Immature natural killer cell (primary cell): Measurements from ENCODE around the gene ESPN. TPM values are rescaled to one million over a fixed set of nuclear protein-coding genes. Genes with fewer than 3 reads are reported as not detected.
"Not testable (repeated sequence)": the region's sequence is repeated elsewhere in the genome, so short reads cannot be mapped to it uniquely, and the experiment has no call there.

Experiments used
- DNase-seq, 3 donors: peaks; one replicate each; pipeline ENCODE4 v3.0.0; 2022; ENCODE audit warnings: mixed read lengths in 1 of 3
- H3K27ac Mint-ChIP-seq, 6 donors: one replicate each; pipeline ENCODE4 v1.8.0; 2020; ENCODE audit warnings: mixed read lengths in 6 of 6, mild to moderate bottlenecking in 5 of 6, inconsistent platforms in 4 of 6, moderate library complexity in 3 of 6
- H3K27me3 Mint-ChIP-seq, 3 donors: one replicate each; pipeline ENCODE4 v1.8.0; 2020 to 2021; ENCODE audit warnings: low read depth in 3 of 3, mild to moderate bottlenecking in 3 of 3, mixed read lengths in 3 of 3, moderate library complexity in 3 of 3, inconsistent platforms in 1 of 3
- H3K36me3 Mint-ChIP-seq, 3 donors: one replicate each; pipeline ENCODE4 v1.8.0; 2020; ENCODE audit warnings: mixed read lengths in 3 of 3, inconsistent platforms in 2 of 3, mild to moderate bottlenecking in 2 of 3
- H3K4me1 Mint-ChIP-seq, 2 donors: one replicate each; pipeline ENCODE4 v1.8.0; 2020; ENCODE audit warnings: inconsistent platforms in 2 of 2, mild to moderate bottlenecking in 2 of 2, mixed read lengths in 2 of 2, moderate library complexity in 1 of 2
- H3K4me3 Mint-ChIP-seq, 5 donors: one replicate each; pipeline ENCODE4 v1.8.0; 2020; ENCODE audit warnings: mild to moderate bottlenecking in 5 of 5, mixed read lengths in 5 of 5, inconsistent platforms in 3 of 5, moderate library complexity in 3 of 5
- H3K9me3 Mint-ChIP-seq, 6 donors: one replicate each; pipeline ENCODE4 v1.8.0; 2020; ENCODE audit warnings: mild to moderate bottlenecking in 6 of 6, mixed read lengths in 6 of 6, inconsistent platforms in 4 of 6, moderate library complexity in 3 of 6
- polyA plus RNA-seq, 3 donors: library from polyadenylated mRNA; unstranded; fragments of 300-500 nt; fragmentation: Illumina TruSeq; gene quantifications; one replicate each; pipeline ENCODE4 v1.2.3, GENCODE V29; 2021

The ESPN gene
- polyA plus RNA-seq, 3 donors from 2014 or later = not detected

- peaks cover 7 to 10% of the 10 kb centered on the region in 2 donors for H3K4me1 Mint-ChIP-seq
- no peak overlapping the region for H3K4me3 Mint-ChIP-seq
- H3K9me3 Mint-ChIP-seq = peaks cover 0 to 2% (median 0%) of the 10 kb centered on the region in 6 donors
- H3K27ac Mint-ChIP-seq = no peak overlapping the region
- peaks cover 6 to 13% (median 6%) of the 10 kb centered on the region in 3 donors for H3K27me3 Mint-ChIP-seq
- H3K36me3 Mint-ChIP-seq = no peaks in the 10 kb centered on the region
- DNase-seq = no peak
Observed at GRCh38 chr1:6426277-6426971, 1.8 kb downstream of the ESPN start.

DNA sequence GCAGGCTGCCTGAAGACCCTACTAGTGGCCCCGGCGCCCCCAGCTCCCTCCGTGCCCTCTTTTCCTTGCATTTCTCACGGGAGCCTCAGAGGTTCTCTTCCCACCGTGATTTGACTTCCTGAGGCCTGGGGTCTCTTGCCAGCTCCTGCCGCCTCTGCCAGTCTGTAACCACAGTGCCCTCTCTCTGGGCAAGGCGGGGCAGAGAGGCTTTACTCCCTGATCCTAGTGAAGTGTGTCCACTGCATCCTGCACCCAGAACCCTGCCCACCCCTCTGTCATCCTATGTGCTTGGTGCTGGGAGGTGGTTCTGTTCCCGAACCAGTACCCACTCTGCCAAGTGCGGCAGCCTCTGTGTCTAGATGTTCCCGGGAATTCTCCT lies 2.4 kb downstream of the ESPN start:
- Mint-ChIP-seq H3K27me3 (peaks cover 5 to 9% (median 6%) of the 10 kb centered on the region in 3 donors), H3K27ac (peak overlapping the region in 1 of 6 donors; percentile 51), H3K36me3 (no peaks in the 10 kb centered on the region), H3K9me3 (peaks cover 0 to 2% (median 0%) of the 10 kb centered on the region in 6 donors), H3K4me1 (peaks cover 7 to 9% of the 10 kb centered on the region in 2 donors), H3K4me3 (no peak overlapping the region)
- no peak for DNase-seq

DNA sequence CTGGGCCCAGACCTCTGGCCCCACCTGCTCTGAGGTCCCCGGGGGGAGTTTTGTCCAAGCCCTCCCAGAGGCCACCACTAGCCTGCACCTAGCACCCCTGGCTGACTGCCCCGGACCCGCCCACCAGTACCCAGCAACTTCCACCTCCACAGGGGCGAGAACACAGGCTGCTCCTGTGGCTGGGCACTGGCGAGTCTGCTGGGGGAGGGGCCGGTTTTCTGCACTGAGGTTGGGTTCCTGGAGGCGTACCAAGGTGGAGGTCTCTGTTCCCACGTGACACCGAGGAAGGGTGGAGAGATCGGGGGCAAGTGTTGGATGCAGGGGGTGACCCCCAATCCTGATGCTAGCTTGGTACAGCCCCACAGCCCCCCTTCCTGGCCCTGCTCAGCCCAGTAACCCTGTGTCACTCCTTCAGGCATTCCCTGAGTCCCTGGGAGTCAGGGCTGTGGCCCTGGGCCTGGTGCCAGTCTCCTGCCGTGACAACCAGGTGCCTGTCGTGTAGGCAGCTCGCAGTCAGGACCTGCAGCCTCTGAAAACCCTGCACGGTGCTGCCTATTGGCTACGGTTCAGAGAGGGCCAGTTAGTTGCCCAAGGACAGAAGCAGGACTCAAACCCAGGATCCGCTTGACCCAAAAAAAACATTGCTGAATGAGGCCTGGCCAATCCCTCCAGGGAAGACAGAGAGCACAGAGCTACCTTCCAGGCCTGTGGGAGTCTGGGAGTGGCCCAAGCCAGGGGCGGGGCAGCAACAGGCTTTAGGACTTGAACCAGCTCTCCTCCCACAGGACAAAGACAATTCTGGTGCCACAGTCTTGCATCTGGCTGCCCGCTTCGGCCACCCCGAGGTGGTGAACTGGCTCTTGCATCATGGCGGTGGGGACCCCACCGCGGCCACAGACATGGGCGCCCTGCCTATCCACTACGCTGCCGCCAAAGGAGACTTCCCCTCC lies 3.1 kb downstream of the ESPN start:
- Mint-ChIP-seq H3K4me3 (no peak overlapping the region), H3K4me1 (peaks cover 7 to 9% of the 10 kb centered on the region in 2 donors), H3K27ac (no peak overlapping the region), H3K36me3 (no peaks in the 10 kb centered on the region), H3K9me3 (peaks cover 0 to 1% (median 0%) of the 10 kb centered on the region in 6 donors), H3K27me3 (peaks cover 4 to 7% (median 4%) of the 10 kb centered on the region in 3 donors)
- no peak for DNase-seq

DNA sequence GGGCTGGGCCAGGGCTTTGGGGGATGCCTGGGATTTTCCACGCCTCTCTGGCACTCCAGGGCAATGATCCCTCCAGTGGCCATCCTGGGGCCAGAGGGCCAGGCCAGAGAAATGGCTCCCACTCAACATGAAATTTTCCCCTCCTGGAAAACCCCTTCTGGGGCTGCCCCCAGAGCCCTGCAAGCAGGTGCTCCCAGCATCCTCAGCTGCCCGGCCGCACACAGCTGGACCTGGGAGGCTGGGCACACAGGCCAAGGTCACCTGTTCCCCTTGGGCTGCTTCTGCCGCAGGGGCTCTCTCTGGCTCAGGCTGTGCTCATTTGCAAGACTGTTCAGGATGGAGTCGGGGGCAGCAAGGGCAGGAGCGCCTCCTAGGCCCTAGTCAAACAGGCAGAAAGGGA lies 3.9 kb downstream of the ESPN start:
- not testable (repeated sequence) for H3K27me3 Mint-ChIP-seq, H3K27ac Mint-ChIP-seq, H3K36me3 Mint-ChIP-seq, H3K4me1 Mint-ChIP-seq, H3K4me3 Mint-ChIP-seq, DNase-seq, H3K9me3 Mint-ChIP-seq

DNA sequence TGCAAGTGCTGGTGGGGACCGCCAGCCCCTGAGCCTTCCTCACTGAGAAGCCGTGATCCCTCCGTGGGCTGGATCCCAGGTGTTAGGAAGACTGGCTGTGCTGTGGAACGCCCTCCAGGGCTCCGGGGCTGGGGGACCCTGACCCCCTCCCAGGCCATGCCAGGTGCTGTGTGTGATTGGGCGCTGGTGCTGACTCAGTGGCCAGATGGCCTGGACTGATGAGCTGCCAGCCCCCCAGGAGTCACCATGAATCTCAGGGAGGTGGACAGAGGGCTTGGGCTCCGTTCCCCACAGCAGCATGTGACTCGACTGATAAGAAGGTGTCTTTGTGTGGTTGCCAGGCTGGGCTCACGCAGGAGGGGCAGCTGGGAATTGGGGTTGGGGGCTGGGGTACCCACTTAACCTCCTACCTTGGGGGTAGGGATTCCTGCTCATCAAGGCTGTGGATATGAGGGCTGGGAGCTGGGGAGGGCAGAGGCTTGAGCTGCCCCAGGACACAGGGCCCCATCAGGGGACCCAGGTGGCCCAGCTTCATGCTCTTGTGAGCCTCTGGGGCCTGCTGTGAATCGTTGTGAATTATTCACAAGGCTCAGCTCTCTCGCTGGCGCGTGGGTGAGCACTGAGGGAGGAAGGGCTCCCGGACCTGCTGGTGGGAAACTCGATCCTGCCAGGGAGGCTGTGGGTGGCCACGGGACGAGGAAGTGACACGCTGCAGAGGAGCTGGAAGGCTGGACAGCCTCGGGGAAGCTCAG lies 5.3 kb downstream of the ESPN start:
- not testable (repeated sequence) for H3K27me3 Mint-ChIP-seq, H3K4me3 Mint-ChIP-seq, H3K36me3 Mint-ChIP-seq, H3K27ac Mint-ChIP-seq, H3K4me1 Mint-ChIP-seq, DNase-seq, H3K9me3 Mint-ChIP-seq

GRCh38 chr1:6431645-6432579 lies 7.3 kb downstream of the ESPN start:
- not testable (repeated sequence) for H3K9me3 Mint-ChIP-seq, H3K4me1 Mint-ChIP-seq, H3K36me3 Mint-ChIP-seq, H3K27me3 Mint-ChIP-seq, DNase-seq, H3K27ac Mint-ChIP-seq, H3K4me3 Mint-ChIP-seq

DNA sequence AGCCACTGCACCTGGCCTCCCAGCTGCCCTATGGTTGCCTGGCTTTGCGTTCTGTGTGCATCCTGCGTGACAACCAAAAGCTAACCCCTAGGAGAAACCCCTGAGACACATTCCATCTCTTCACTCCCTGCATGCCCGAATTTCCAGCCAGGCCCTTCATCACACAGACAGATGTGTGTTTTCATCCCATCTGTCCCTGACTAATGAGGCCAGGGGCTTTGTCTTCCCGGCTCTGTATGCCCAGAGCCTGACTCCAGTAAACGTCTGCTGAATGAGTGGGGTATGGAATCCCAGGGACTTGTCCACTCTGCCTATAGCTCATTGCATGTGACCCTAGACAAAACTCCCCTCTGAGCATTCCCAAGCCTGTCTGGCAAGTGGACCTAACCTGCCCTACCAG lies 9.6 kb downstream of the ESPN start:
- Mint-ChIP-seq H3K4me1 (peaks cover under 1 to 3% of the 10 kb centered on the region in 2 donors), H3K36me3 (no peaks in the 10 kb centered on the region), H3K27me3 (peaks cover 2 to 7% (median 6%) of the 10 kb centered on the region in 3 donors), H3K27ac (no peak overlapping the region), H3K4me3 (no peak overlapping the region), H3K9me3 (no peaks in the 10 kb centered on the region)
- no peak for DNase-seq

GRCh38 chr1:6435129-6435528 lies 10.6 kb downstream of the ESPN start:
- Mint-ChIP-seq H3K9me3 (no peaks in the 10 kb centered on the region), H3K36me3 (no peaks in the 10 kb centered on the region), H3K27ac (no peak overlapping the region), H3K4me3 (no peak overlapping the region), H3K4me1 (peaks cover 5 to 7% of the 10 kb centered on the region in 2 donors), H3K27me3 (peaks cover 3 to 14% (median 11%) of the 10 kb centered on the region in 3 donors)
- DNase-seq = no peak

GRCh38 chr1:6435547-6435946 lies 11.0 kb downstream of the ESPN start:
- H3K4me1 Mint-ChIP-seq = peaks cover 5 to 7% of the 10 kb centered on the region in 2 donors
- no peak overlapping the region for H3K4me3 Mint-ChIP-seq
- no peak overlapping the region for H3K27ac Mint-ChIP-seq
- H3K9me3 Mint-ChIP-seq = no peaks in the 10 kb centered on the region
- H3K36me3 Mint-ChIP-seq = no peaks in the 10 kb centered on the region
- DNase-seq = no peak
- peaks cover 3 to 12% (median 11%) of the 10 kb centered on the region in 3 donors for H3K27me3 Mint-ChIP-seq

DNA sequence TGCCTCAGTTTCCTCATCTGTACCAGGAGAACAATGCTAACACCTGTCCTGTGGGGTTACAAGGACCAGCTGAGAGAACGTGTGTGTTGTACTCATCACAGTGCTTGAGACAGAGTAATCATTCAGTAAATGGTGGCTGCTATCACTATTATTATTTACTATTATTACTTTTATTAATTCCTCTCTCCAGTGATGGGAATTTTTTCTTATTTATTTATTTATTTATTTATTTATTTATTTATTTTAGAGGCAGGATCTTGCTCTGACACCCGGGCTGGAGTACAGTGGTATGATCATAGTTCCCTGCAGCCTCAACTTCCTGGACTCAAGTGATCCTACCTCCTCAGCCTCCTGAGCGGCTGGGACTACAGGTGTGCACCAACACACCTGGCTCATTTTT lies 11.7 kb downstream of the ESPN start:
- not testable (repeated sequence) for H3K27ac Mint-ChIP-seq, H3K4me3 Mint-ChIP-seq, H3K36me3 Mint-ChIP-seq

DNA sequence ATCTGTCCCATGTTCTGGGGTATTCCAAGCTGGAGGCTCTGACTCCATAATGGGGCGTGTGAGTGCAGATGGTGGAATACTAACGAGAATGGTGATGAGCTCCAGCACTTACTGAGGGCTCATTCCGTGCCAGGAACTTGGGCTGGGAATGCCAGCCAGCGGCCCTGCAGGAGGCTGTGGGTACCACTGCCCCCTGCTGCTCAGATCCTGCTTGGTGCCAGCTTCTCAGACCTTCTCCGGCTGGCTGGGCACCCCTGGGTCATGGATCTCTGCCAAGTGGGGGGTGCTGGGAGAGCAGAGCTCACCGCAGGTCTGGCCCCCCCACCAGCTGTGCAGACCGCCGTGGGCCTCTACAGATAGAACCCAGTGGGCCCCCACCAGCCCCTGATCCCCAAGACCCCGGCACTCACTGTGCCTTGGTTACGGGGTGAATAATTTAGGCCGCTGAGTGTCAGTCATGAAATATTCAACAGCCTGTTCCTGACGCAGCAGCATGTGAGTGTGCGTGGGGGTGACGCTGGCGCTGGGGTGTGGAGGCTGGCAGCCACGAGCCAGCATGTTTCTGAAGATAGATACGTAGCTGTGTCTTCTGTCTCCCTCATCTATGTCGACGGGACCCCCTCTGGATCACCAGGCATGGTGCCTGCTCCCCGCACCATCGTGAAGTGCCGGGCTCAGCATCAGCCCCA lies 12.6 kb downstream of the ESPN start:
- H3K27ac Mint-ChIP-seq, H3K9me3 Mint-ChIP-seq, H3K4me1 Mint-ChIP-seq, H3K36me3 Mint-ChIP-seq, DNase-seq, H3K4me3 Mint-ChIP-seq: not testable (repeated sequence)
- peaks cover 5 to 14% (median 12%) of the 10 kb centered on the region in 3 donors for H3K27me3 Mint-ChIP-seq

More for the DNA sequence above, 11.7 kb downstream of the ESPN start:
- not testable (repeated sequence) for DNase-seq, H3K9me3 Mint-ChIP-seq, H3K4me1 Mint-ChIP-seq
- peaks cover 5 to 14% (median 12%) of the 10 kb centered on the region in 3 donors for H3K27me3 Mint-ChIP-seq

DNA sequence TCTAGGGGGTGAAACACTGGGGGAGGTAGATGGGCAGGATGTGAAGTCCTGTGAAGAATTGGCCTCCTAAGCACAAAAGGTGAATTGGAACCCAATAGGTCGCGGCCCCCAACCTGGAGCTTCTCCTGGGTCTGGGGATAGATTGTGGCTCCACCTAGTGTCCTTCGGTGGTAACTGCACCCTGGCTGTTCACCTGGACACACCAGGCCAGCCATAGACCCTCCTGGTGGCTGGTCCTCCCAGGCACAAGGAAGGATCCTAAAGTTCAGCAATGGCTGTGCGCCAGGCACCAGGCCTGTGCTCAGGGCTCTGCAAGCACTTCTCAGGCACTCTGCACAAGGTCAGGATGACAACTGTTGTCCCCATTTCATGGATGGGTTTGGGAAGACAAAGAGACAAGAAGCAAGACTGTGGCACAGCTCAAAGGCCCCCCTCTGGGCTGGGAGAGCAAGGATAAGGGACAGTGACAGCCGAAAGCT lies 13.5 kb downstream of the ESPN start:
- Mint-ChIP-seq H3K36me3 (no peaks in the 10 kb centered on the region), H3K27ac (no peak overlapping the region)

More for the DNA sequence above, 13.5 kb downstream of the ESPN start:
- Mint-ChIP-seq H3K9me3 (no peaks in the 10 kb centered on the region), H3K4me1 (peaks cover 5 to 10% of the 10 kb centered on the region in 2 donors), H3K4me3 (peak overlapping the region in 4 of 5 donors; percentile 34 to 71 (median 46)), H3K27me3 (peaks cover 5 to 14% (median 12%) of the 10 kb centered on the region in 3 donors)
- peak; percentile 65 to 69 (median 68) for DNase-seq
